A673 (cell line): ENCODE results near the gene SLC24A4. TPM values are rescaled to one million over a fixed set of nuclear protein-coding genes. Genes with fewer than 3 reads are reported as not detected.

Experiments
- BruUV-seq: library from RNA; stranded (reverse); fragments of 400-500 nt; replicated peaks from 2 replicates; lab custom pipeline; 2021; lab: Mats Ljungman, UMichigan
- CTCF ChIA-PET: fragments of 300-600 bp; sonication (Branson Sonifier 250); formaldehyde crosslinking; loops from one replicate; lab custom pipeline; 2022; ENCODE audit warnings: antibody characterized with exemption; lab: Charles Lee
- POLR2A ChIA-PET: fragments of 300-600 bp; sonication (Branson Sonifier 250); formaldehyde crosslinking; loops from one replicate; lab custom pipeline; 2022; ENCODE audit warnings: antibody characterized with exemption; ENCODE audit not compliant: low non-redundant PET; lab: Charles Lee
- DNase-seq: peaks from one replicate; pipeline ENCODE4 v3.0.0-alpha.2; 2015; ENCODE audit warnings: low spot score
- H3K27ac ChIP-seq: fragments of 200-600 bp; sonication (generic); 2 replicates; pipeline ENCODE4 v1.5.1; 2016; ENCODE audit warnings: mixed run types, low read depth, mild to moderate bottlenecking, mixed read lengths, antibody characterized with exemption, low read length; ENCODE audit not compliant: poor library complexity, severe bottlenecking
- H3K27me3 ChIP-seq: fragments of 200-600 bp; sonication (generic); replicated peaks from 2 replicates; pipeline ENCODE4 v1.6.1; 2017; ENCODE audit warnings: mixed run types, low read depth, mild to moderate bottlenecking, mixed read lengths, antibody characterized with exemption, low read length; ENCODE audit not compliant: insufficient read depth, poor library complexity
- H3K36me3 ChIP-seq: fragments of 200-600 bp; sonication (generic); 2 replicates; pipeline ENCODE4 v1.6.1; 2016; ENCODE audit warnings: mixed run types, mild to moderate bottlenecking, mixed read lengths, antibody characterized with exemption, low read length; ENCODE audit not compliant: insufficient read depth, poor library complexity, severe bottlenecking
- H3K4me1 ChIP-seq: fragments of 200-600 bp; sonication (generic); 2 replicates; pipeline ENCODE4 v1.6.1; 2017; ENCODE audit warnings: mixed run types, mild to moderate bottlenecking, mixed read lengths, antibody characterized with exemption, low read length; ENCODE audit not compliant: insufficient read depth, poor library complexity, severe bottlenecking
- H3K4me3 ChIP-seq: fragments of 200-600 bp; sonication (generic); 2 replicates; pipeline ENCODE4 v1.5.1; 2016; ENCODE audit warnings: low read depth, mixed run types, mild to moderate bottlenecking, mixed read lengths, low read length; ENCODE audit not compliant: poor library complexity, severe bottlenecking
- H3K9me3 ChIP-seq: fragments of 200-600 bp; sonication (generic); 2 replicates; pipeline ENCODE4 v1.6.1; 2016; ENCODE audit warnings: mixed run types, low read depth, mild to moderate bottlenecking, mixed read lengths, antibody characterized with exemption, low read length; ENCODE audit not compliant: poor library complexity, severe bottlenecking
- EZH2 ChIP-seq: fragments of 200-600 bp; sonication (generic); IDR thresholded peaks from 2 replicates; pipeline ENCODE4 v1.6.1; 2017; ENCODE audit warnings: borderline replicate concordance, low read depth, mild to moderate bottlenecking, mixed read lengths, antibody characterized with exemption, low read length; ENCODE audit not compliant: poor library complexity, severe bottlenecking
- intact Hi-C: fragments of 100-400 bp; cut with micrococcal nuclease; formaldehyde crosslinking; loops from one replicate; pipeline ENCODE4 v1.10.0; 2022; ENCODE audit not compliant: unreplicated experiment
- total RNA-seq: library from RNA; stranded (reverse); gene quantifications from 2 replicates; pipeline ENCODE4 v1.2.3, GENCODE V29; 2021
- TF ChIP-seq, protein P1 (sequence below): fragments of 300-800, 200-600 bp; sonication (generic); conservative IDR thresholded peaks from 2 replicates; pipeline ENCODE4 v1.5.1; 2017; ENCODE audit warnings: low read depth, mild to moderate bottlenecking, antibody characterized with exemption, low read length, moderate library complexity, mixed read lengths

SLC24A4 gene
- total RNA-seq, 1 experiment from 2014 or later, result 0.15 TPM

- no peak for DNase-seq
- no peak overlapping the region for H3K4me3 ChIP-seq
- no peak overlapping the region for H3K27ac ChIP-seq
- intact Hi-C loops, result no loop called here
- BruUV-seq, result no TSS peak
- ChIA-PET POLR2A (interaction anchor here (0.6 kb wide), 1 partner anchor 24 kb away, joined by 6 read pairs; no protein-coding TSS in a partner anchor), CTCF (no interaction called here)
- no peaks in the 10 kb centered on the region for H3K9me3 ChIP-seq
- H3K4me1 ChIP-seq, result no peaks in the 10 kb centered on the region
- no peaks in the 10 kb centered on the region for H3K27me3 ChIP-seq
- no peaks in the 10 kb centered on the region for H3K36me3 ChIP-seq
- TF ChIP-seq EZH2, result no peak
- TF ChIP-seq, protein P1, sequence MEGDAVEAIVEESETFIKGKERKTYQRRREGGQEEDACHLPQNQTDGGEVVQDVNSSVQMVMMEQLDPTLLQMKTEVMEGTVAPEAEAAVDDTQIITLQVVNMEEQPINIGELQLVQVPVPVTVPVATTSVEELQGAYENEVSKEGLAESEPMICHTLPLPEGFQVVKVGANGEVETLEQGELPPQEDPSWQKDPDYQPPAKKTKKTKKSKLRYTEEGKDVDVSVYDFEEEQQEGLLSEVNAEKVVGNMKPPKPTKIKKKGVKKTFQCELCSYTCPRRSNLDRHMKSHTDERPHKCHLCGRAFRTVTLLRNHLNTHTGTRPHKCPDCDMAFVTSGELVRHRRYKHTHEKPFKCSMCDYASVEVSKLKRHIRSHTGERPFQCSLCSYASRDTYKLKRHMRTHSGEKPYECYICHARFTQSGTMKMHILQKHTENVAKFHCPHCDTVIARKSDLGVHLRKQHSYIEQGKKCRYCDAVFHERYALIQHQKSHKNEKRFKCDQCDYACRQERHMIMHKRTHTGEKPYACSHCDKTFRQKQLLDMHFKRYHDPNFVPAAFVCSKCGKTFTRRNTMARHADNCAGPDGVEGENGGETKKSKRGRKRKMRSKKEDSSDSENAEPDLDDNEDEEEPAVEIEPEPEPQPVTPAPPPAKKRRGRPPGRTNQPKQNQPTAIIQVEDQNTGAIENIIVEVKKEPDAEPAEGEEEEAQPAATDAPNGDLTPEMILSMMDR, result no peak
Measured at GRCh38 chr14:92519246-92520101, 196.5 kb downstream of the SLC24A4 start.

GRCh38 chr14:92520102-92521057 is 197.4 kb downstream of the SLC24A4 start:
- no peak for DNase-seq
- Histone ChIP-seq H3K4me3 (no peak overlapping the region), H3K9me3 (no peaks in the 10 kb centered on the region), H3K27ac (no peak overlapping the region), H3K27me3 (no peaks in the 10 kb centered on the region), H3K4me1 (no peaks in the 10 kb centered on the region), H3K36me3 (no peaks in the 10 kb centered on the region)
- TF ChIP-seq, protein P1, result no peak
- no peak for TF ChIP-seq EZH2
- intact Hi-C loops, result no loop called here
- BruUV-seq, result no TSS peak
- CTCF ChIA-PET, result no interaction called here
- POLR2A ChIA-PET, result no interaction called here

- H3K27me3 ChIP-seq, result no peaks in the 10 kb centered on the region
- intact Hi-C loops, result no loop called here
- no peaks in the 10 kb centered on the region for H3K4me1 ChIP-seq
- TF ChIP-seq EZH2, result no peak
- TF ChIP-seq, protein P1, result no peak
- H3K9me3 ChIP-seq, result no peaks in the 10 kb centered on the region
- no peak overlapping the region for H3K4me3 ChIP-seq
- H3K36me3 ChIP-seq, result no peaks in the 10 kb centered on the region
- ChIA-PET CTCF (no interaction called here), POLR2A (no interaction called here)
- DNase-seq, result no peak
- BruUV-seq, result no TSS peak
- no peak overlapping the region for H3K27ac ChIP-seq
Measured at GRCh38 chr14:92521058-92521415, 198.1 kb downstream of the SLC24A4 start.
